H4 (cell line): ENCODE measurements around the gene UBL4A. TPM values are rescaled to one million over a fixed set of nuclear protein-coding genes. Genes with fewer than 3 reads are reported as not detected.

ENCODE experiments used
- DNase-seq: peaks from one replicate; pipeline ENCODE4 v3.0.0-alpha.2; 2015; ENCODE audit warnings: low spot score
- total RNA-seq: library from RNA; depleted of rRNA; stranded (reverse); fragments of >200 nt; shearing (Covaris generic); gene quantifications from 2 replicates; pipeline ENCODE4 v1.2.3, GENCODE V29; 2014; rRNA removed

The UBL4A gene
- total RNA-seq, 1 experiment from 2014 or later = 55.5 TPM

GRCh38 chrX:154439841-154440240, 46.6 kb downstream of the UBL4A start:
- no peak for DNase-seq

GRCh38 chrX:154437971-154438893, 48.2 kb downstream of the UBL4A start:
- no peak for DNase-seq

- DNase-seq = no peak
These were observed 49.2 kb downstream of the UBL4A start, which contains the start of gene GDI1 for GRCh38 chrX:154436983-154437752. TSS of gene GDI1 (plus strand) at chrX:154437154. CDS start at chrX:154437255, 101 bp downstream.

- no peak for DNase-seq
These were observed 49.9 kb downstream of the UBL4A start for GRCh38 chrX:154436374-154436982.

GRCh38 chrX:154435171-154435733, 51.2 kb downstream of the UBL4A start:
- no peak for DNase-seq

GRCh38 chrX:154434394-154435168, 51.8 kb downstream of the UBL4A start:
- no peak for DNase-seq

Other genes starting within 250 kb of the UBL4A start
- gene OPN1MW3, start 229.0 kb downstream of the UBL4A start, total RNA-seq = not detected in 2 replicates
- not detected in 2 replicates for gene TEX28, start 191.5 kb downstream of the UBL4A start, total RNA-seq
- gene TKTL1, start 190.8 kb downstream of the UBL4A start, total RNA-seq = 2.1 TPM in 1 of 2 replicates, not detected in the other
- gene FLNA, start 112.0 kb downstream of the UBL4A start, total RNA-seq = 409 and 458 TPM in 2 replicates
- 53.3 and 69.3 TPM in 2 replicates for gene EMD, start 107.3 kb downstream of the UBL4A start, total RNA-seq
- 5,829 and 6,316 TPM in 2 replicates for gene RPL10, start 88.2 kb downstream of the UBL4A start, total RNA-seq
- 19.4 and 21.8 TPM in 2 replicates for gene DNASE1L1, start 77.4 kb downstream of the UBL4A start, total RNA-seq
- gene TAFAZZIN, start 75.1 kb downstream of the UBL4A start, total RNA-seq = 15.1 and 15.3 TPM in 2 replicates
- 60.2 and 69.2 TPM in 2 replicates for gene ATP6AP1, start 57.9 kb downstream of the UBL4A start, total RNA-seq
- gene GDI1, start 49.5 kb downstream of the UBL4A start, total RNA-seq = 62.2 and 68.0 TPM in 2 replicates
- 52.2 and 63.0 TPM in 2 replicates for gene FAM50A, start 42.5 kb downstream of the UBL4A start, total RNA-seq
- gene PLXNA3, start 28.3 kb downstream of the UBL4A start, total RNA-seq = 1.6 and 1.9 TPM in 2 replicates
- 57.8 and 96.3 TPM in 2 replicates for gene LAGE3, start 7.3 kb downstream of the UBL4A start, total RNA-seq
- 20.0 and 35.3 TPM in 2 replicates for gene SLC10A3, start 4.0 kb upstream of the UBL4A start, total RNA-seq
- 17.2 and 17.9 TPM in 2 replicates for gene FAM3A, start 29.6 kb upstream of the UBL4A start, total RNA-seq
- 329 and 350 TPM in 2 replicates for gene G6PD, start 60.2 kb upstream of the UBL4A start, total RNA-seq
- 20.1 and 23.0 TPM in 2 replicates for gene IKBKG, start 61.0 kb upstream of the UBL4A start, total RNA-seq
- gene CTAG1A, start 98.5 kb upstream of the UBL4A start, total RNA-seq = not detected in 2 replicates
- not detected in 2 replicates for gene CTAG1B, start 132.7 kb upstream of the UBL4A start, total RNA-seq
- not detected in 2 replicates for gene CTAG2, start 167.0 kb upstream of the UBL4A start, total RNA-seq